ENCODE results near the gene CA7.
"Not testable (repeated sequence)": the region's sequence is repeated elsewhere in the genome, so short reads cannot be mapped to it uniquely, and the experiment has no call there.

Gene CA7

DNA sequence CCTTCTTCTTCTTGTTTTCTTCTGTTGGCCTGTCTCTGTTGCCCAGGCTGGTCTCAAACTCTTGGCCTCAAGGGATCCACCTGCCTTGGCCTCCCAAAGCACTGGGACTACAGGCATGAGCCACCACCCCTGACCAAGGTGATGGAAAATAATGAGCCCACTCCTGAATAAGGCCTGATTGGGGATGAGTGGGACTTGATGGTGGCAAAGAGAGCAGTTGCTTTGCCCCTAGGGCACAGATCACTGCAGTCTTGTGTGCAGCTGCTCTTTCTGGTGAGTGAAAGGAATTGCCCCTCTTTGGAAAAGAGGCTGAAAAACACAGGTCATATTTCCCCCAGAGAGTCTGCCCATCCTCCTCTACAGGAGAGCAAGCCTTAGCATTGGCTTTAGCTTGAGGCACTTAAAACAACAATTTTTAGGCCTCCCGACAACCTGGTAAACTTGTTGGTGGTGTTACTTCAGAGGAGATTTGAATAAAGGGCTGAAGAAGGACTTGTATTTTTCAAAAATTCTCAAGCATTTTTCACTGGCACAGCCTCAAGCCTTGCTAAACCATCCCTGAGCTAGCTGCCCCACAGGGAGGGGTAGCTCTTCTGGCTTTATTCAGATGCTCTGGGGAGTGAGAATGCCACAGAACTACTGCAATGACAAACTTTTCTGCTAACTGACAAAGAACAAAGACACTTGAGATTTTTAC, 30.0 kb downstream of the CA7 start:
- peak; percentile 47 for DNase-seq

DNA sequence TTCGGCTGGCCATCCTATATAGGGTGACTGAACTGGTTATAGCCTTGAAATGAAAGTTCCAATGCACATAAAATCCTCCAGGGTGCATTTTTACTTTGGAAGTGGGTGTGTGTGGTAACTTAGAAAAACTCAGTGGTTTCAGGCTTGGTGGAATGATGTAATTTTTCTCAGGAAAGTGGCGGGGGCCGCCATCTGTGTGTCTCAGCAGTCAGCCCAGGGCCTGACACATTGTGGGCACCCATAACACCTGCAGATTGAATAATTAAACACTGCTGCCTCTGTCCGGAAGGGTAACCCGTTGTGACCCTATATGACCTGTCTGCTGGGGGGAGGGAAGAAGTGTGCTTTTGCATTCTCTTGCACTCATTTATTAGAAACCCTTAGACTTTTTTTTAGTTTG, 33.9 kb downstream of the CA7 start:
- peak; percentile 14 for DNase-seq

DNA sequence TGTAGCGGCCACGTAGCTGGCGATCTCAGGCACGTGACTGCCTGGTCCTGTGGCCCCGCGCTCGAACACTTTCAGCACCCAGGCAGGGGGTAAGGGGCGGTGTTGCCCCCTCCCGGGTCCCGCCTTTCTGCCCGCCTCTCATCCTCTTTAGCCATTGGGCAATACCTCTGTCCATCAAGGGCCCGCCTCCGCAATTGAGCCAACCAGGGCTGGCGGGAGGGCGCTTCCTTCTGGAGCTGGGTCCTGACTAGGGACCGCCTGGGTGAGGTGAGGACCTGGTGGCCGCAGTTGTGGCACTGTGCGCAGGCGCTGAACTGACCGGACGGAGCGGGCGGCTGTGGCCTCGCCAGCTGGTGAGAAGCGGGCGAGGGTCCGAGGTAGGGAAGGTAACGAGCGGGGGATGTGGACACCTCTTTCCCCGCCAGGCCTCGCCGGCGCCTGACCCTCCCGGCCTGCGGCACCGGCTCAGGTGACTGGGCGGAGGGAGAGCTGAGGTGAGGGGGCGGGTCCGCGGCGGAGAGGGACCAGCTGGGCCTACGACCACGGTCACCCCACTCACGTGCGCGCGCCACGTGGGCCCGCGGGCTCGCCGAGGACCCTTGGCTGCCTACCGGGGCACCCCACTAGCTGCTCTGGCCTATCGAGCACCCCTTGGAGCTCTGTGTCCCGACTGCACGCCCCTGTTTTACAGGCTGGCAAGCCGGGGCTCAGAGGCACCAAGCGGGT, 36.2 kb downstream of the CA7 start, which contains the start of gene PDP2:
TSS of gene PDP2 (plus strand) at position 228 of the 726 bp plus-strand sequence. CDS start 3,770 bp downstream, outside the sequence.
- peak; percentile 97 for DNase-seq

DNA sequence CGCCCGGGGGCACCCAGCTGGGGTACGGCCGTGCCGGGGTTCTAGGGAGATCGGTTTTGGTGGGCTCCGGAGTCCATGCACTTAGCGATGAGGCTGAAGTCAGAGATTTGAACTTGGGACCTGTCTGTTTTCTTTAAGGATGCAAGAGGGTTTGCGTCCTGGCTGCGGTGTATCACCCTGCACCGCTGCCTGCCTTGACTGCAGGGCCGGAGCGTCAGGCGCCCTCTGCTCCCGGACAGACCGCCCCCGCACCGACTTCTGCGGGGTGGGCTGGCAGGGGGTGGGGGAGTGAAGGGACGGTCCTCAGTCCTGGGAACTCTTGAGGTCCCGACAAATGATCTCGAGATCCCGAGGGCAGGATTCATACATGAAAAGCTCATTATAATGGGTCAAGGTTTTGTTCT, 36.8 kb downstream of the CA7 start:
- no peak for DNase-seq

DNA sequence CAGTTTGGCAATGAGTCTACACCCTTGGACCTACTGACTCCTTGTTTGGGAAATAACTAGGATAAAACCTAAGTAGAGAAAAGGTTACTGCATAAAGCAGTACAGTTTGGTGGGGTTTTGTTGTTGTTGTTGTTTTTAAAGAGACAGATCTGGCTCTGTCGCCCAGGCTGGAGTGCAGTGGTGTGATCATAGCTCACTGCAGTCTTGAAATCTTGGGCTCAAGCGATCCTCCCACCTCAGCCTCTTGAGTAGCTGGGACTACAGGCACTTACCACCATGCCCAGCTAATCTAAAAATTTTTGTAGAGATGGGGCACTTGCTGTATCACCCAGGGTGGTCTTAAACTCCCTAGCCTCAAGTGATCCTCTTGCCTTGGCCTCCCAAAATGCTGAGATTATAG, 37.3 kb downstream of the CA7 start:
- no peak for DNase-seq

DNA sequence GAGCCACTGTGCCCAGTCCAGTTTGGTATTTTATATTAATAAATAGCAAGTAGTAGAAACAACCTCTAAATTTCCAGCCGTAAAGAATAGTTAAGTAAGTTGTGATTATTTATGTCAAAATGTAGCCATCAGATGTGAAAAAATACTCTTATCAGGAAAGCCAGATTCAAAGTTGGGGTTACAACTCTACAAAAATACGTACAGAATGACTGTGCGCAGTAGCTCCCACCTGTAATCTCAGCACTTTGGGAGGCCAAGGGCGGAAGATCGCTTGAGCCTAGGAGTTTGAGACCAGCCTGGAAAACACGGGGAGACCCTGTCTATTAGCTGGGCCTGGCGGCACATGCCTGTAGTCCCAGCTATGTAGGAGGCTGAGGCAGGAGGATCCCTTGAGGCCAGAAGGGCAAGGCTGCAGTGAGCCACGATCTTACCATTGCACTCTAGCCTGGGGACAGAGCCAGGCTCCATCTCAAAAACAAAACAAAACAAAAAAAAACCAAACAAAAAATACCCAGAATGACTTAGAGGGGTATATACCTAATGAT, 37.8 kb downstream of the CA7 start:
- DNase-seq = no peak

DNA sequence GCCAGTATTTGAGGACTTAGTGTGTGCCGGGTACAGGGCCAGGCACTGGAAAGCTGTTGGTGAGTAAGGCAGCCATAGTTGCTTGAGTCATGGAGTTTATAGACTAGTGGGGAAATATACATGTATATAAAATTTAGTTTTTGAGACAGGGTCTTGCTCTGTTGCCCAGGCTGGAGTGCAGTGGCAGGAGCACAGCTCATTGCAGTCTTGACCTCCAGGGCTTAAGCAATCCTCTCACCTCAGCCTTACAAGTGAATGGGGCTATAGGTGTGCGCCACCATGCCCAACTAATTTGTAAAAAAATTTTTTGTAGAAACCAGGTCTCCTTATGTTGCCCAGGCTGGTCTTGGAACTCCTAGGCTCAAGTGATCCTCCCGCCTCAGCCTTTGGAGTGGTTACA, 38.5 kb downstream of the CA7 start:
- no peak for DNase-seq

DNA sequence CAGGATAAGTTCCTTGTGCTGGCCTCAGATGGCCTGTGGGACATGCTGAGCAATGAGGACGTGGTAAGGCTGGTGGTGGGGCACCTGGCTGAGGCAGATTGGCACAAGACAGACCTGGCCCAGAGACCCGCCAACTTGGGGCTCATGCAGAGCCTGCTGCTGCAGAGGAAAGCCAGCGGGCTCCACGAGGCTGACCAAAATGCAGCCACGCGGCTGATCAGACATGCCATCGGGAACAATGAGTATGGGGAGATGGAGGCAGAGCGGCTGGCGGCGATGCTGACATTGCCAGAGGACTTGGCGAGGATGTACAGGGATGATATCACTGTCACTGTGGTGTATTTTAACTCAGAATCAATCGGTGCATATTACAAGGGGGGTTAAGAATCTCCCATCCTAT, 41.3 kb downstream of the CA7 start:
- no peak for DNase-seq

DNA sequence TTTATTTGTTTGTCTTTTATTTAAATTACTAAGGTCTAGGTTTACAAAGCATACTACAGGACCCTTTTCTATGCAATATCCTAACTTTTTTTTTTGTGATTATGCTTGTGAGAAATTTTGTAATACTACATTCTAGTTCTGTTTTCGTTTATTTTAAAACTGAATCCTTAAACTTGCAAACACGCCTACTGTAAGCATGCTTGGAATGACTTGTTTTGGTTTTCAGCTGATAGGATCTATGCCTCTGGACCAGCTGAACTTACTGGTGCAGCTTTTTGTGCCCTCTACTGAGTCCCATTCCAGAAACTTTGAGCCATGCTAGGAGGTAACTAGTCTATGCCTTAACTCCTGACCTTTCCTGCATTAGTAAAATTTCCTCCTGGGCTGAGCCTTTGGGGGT, 42.1 kb downstream of the CA7 start:
- DNase-seq = no peak

DNA sequence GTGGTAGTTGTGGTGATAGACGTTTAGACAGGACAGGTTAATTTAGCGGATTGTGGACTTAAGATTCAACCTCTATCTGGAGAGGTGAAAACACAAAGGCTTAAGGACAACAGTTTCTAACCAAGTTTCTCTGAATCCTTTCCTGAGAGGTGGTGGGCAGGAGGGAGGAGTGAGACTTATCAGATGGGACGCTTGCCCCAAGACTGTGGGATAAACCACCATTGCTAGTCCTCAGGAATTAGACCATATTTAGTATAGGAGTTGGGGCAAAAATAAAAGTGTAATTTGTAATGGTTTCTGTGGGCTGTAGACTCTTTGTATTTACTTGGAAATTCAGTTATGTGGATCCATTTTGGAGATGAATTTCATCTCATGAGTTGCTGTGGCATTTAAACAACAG, 42.7 kb downstream of the CA7 start:
- DNase-seq = no peak

DNA sequence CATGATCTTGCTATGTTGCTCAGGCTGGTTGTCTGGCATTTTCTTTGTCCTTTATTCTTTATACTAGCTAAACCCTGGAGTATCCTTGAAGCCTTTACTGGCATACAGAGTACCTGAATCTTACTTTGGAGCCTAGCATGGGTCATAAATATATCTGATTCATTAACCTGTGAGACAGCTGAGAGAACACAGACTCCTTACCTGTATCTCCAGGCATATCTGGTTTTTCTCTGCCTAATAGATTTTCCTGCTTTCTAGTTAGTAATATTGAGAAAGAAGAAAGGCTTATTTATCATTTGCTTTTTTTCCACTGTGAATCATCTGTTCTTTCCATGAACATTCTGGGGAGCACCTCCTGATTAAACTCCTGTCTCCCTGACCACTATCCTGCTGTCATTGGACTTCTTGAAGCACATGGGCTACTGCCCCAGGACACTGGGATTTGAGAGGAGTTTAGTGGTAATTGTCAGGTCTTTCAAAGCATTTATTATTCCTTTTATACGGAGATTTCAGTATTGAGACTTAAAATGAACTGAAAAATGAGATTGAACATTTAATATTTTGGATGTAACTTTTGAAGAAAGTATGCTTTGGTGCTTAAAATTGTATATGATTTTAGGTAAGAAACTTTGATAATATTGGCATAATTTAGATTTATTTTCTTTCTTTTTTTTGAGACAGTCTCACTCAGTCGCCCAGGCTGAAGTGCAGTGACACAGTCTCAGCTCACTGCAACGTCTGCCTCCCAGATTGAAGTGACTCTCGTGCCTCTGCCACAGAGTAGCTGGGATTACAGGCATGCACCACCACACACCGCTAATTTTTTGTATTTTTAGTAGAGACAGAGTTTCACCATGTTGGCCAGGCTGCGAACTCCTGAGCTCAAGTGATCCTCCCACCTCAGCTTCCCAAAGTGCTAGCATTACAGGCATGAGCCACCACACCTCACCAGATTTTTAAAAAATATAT, 44.7 kb downstream of the CA7 start:
- no peak for DNase-seq

DNA sequence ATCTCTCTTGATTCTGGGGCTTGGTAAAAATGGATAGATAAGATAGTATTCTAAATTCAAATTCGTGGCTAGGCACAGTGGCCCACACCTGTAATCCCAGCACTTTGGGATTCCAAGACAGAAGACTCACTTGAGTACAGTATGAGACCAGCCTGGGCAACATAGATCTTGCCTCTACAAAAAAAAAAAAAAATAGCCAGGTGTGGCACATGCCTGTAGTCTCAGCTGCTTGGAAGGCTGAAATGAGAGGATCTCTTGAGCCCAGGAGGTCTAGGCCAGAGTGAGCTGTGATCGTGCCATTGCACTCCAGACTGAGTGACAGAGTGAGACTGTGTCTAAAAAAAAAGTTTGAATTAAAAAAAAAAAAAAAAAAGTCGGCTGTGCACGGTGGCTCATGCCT, 45.4 kb downstream of the CA7 start:
- no peak for DNase-seq

DNA sequence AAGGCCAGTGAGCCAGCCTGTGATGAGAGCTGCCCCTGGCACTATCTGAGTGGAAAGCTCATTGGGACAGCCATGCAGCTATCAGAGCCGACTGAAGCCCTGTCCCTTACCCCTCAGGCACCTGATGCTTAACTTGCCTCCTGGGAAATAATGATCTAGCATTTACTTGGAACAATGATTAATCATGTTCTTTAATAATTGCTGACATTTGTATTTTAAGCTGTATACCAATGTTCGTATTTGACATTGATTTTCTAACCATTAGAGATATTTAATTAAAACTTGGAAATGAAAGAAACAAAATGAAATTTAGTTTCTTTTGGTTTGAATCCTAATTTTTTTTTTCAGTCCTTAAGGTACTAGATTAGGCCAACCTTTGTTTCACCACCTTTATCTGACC, 46.6 kb downstream of the CA7 start:
- no peak for DNase-seq

DNA sequence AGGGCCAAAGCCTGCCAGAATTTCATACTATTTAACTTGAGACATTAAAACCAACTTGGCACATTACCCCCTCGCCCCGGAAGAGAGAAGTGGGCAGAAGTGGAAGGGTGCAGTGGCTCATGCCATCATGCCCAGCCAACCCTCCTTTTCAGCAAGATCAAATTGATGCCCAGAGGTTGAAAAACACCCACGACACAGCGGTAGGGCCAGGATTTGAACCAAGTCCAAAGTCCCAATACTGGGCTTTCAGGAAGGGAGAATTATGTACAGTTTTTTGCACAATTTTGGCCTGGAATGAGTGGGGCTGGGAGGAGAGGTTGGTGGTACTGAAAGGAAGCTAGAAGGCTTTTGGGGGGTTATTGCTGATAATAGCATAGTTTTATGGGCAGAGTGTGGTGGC, 47.1 kb downstream of the CA7 start:
- DNase-seq = no peak

DNA sequence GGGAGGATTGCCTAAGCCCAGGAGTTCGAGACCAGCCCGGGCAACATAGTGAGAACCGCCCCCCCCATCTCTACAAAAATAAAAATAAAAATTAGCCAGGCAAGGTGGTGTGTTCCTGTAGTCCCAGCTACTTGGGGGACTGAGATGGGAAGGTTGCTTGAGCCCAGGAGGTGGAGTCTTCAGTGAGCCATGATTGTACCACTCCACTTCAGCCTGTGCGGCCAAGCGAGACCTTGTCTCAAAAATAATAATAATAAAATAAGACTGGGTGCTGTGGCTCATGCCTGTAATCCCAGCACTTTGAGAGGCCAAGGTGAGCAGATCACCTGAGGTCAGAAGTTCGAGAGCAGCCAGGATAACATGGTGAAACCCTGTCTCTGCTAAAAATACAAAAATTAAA, 47.6 kb downstream of the CA7 start:
- no peak for DNase-seq

DNA sequence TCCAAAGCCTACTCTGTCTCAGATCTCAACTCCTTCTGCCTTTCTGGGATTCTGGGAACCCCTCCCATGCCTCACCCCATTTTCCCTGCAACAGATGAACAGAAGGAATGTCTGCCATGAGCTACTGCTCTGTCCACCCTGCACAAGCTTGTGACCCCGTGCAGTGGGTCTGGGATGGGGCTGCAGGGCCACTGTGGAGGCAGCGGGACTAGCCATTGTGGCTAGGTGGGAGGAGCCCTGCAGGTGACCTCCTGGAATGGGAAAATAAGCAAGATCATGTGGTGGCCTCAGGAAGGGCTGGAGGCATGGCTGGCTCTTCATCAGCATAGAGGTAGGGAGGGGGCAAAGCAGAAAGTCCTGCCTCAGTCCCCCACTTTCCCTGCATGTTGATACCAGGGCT, 49.8 kb downstream of the CA7 start:
- DNase-seq = no peak

DNA sequence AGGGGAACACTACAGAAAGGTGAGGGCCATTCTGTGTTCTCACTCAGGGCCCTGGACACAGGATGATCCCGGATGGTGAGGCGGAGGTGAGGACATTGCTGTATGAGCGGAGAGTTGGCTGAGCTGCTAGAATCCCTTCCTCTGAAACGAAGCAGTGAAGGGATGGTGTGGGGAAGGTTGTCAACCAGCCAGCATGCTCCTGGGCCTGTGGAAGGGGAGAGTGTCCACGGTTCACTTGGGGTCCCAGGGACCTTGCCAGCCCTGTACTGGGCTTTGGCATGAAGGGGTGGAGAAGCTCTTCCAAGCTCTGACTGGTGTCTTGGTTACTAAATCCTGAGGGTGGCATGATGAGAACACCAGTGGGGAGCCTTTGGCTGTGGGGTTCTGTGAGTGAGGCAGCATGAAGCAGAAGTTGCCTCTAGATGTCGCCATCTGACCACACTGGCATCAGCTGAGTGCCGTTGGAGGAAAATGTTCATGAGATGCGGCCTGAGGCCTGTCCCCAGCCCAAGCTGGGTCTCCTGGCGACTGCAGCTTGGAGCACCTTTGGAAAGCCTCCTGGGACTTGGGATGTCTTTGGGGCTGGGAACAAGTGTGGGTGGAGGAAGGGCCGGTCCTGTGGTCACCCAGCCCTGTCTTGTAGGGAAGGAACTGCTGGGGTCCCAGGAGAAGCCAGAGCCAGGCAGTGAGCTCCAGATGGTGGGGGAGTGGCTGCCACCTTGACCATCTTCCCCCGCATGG, 50.9 kb downstream of the CA7 start:
- DNase-seq = peak; percentile 66

DNA sequence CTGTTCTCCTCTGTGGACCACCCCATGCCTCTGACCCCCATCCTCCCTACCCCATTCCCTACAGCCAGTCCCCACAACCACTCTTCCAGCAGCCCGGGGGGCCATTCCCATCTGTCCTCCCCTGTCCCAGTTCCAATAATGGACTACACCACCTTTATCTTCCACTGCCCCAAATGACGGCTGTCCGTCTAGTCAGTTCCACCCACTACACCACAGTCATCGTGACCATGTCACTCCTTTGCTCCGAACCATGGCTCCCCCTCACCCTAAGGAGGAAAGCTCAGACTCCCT, 51.4 kb downstream of the CA7 start:
- no peak for DNase-seq

DNA sequence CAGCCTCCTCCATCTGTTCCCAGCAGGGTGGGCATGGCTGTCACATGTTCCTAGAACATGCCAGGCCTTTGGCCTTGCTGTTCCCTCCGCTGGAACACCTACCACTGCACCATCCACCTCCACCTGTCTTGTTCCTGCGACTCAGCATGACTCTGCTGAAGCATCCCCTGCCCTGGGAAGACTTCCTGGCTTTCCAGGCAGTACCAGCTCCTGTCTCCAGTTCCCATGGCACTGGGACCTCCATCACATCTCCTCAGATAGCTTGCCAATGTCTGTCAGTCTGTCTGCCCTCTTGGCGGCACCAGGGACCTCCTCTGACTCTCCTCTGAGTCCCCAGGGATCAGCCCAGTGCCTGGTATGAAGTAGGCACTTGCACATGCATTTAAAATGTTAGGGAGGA, 51.8 kb downstream of the CA7 start:
- no peak for DNase-seq

DNA sequence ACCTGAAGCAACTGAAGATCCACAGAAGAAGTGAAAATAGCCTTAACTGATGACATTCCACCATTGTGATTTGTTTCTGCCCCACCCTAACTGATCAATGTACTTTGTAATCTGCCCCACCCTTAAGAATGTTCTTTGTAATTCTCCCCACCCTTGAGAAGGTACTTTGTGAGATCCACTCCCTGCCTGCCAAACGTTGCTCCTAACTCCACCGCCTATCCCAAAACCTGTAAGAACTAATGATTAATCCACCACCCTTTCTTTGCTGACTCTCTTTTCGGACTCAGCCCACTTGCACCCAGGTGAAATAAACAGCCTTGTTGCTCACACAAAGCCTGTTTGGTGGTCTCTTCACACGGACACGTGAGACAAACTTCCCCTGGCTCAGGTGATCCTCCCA, 52.5 kb downstream of the CA7 start:
- not testable (repeated sequence) for DNase-seq

DNA sequence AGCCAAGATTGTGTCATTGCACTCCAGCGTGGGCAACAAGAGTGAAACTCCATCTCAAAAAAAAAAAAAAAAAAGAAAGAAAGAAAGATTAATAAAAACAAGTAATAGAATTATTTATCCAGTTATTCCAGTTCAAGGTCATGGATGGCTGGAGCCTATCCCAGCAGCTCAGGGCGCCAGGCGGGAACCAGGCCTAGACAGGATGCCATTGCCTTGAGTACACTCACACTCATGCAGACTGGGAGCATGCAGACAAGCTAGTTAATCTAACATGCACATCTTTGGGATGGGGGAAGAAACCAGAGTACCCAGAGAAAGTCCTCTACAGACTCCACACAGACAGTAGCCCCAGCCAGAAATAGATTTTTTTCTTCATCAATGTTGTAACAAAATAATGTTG, 54.0 kb downstream of the CA7 start:
- peak; percentile 45 for DNase-seq

DNA sequence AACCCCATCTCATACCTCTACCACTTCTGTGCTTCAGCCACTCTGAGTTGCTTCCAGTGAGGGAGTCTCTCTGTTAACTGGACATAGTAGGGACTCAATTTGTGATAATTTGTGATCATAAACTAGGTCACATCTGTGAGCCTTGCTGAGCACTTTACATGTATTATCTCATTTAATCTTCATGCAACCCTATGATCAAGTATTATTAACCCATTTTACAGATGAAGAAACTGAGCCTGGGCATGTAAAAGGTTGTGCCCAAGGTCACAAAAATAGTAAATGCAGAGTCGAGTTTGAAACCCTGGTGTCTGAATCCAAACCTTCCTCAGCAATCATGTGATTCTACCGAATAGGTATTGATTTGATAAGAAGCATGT, 54.7 kb downstream of the CA7 start:
- DNase-seq = no peak
